Measurements from ENCODE around the gene CSTPP1. TPM values are rescaled to one million over a fixed set of nuclear protein-coding genes. Genes with fewer than 3 reads are reported as not detected.
"Not testable (repeated sequence)": the region's sequence is repeated elsewhere in the genome, so short reads cannot be mapped to it uniquely, and the experiment has no call there.

The CSTPP1 gene
- total RNA-seq, 2 experiments from 2014 or later: 16.7 to 20.4 TPM

DNA sequence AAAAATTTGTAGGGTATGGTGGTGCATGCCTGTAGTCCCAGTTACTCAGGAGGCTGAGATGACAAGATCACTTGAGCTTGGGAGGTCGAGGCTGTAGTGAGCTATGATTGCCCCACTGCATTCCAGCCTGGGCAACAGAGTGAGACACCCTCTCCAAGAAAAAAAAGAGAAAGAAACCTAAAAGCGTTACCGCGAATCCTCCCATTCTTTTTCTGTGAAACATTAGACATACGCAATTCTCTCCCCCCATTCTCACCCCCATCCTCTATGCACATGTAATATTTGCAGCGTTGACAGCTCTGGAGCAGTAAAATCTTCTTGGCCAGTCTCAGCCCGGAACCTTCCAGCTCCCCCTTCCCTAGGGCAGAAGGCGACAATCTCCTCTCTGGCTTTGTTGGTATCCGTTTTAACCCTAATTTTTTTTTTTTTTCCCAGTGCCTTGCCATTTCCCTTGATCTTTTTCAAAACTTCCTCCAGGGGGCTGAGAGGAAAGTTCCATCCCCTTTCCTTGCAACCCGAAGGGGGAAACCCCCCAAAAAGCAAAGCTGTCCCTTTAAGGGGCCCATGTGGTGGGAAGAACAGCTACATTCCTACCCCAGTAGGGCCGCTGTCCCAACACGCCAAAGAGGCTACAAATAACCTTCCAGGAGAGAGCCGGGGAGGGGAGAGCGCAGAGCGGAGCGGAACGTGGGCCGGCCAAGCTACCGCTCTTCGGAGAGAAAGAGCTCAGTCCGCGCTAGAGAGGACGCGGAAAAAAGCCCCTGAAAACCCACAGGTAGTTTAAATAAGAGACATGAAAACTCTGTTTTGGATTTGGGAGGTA lies 20.1 kb upstream of the CSTPP1 start:
- Mint-ChIP-seq H3K36me3 (ENCODE audit: low read depth) (peaks cover 4% of the 10 kb centered on the region), H3K27me3 (peaks cover 71% of the 10 kb centered on the region), H3K9me3 (no peaks in the 10 kb centered on the region), H3K4me3 (peak overlapping the region; percentile 25), H3K27ac (no peak overlapping the region), H3K4me1 (peaks cover 29% of the 10 kb centered on the region)
- CTCF ChIA-PET: interaction anchor here (0.7 to 1.5 kb wide), 4 partner anchors 15 to 238 kb away, joined by 3 to 7 read pairs (median 4); no protein-coding TSS in a partner anchor
- POLR2A ChIA-PET: interaction anchor here (0.7 to 1.2 kb wide), 3 partner anchors 12 to 298 kb away, joined by 3 read pairs; partner anchors contain the start of genes CSTPP1 and DDB2
- no peak for DNase-seq

DNA sequence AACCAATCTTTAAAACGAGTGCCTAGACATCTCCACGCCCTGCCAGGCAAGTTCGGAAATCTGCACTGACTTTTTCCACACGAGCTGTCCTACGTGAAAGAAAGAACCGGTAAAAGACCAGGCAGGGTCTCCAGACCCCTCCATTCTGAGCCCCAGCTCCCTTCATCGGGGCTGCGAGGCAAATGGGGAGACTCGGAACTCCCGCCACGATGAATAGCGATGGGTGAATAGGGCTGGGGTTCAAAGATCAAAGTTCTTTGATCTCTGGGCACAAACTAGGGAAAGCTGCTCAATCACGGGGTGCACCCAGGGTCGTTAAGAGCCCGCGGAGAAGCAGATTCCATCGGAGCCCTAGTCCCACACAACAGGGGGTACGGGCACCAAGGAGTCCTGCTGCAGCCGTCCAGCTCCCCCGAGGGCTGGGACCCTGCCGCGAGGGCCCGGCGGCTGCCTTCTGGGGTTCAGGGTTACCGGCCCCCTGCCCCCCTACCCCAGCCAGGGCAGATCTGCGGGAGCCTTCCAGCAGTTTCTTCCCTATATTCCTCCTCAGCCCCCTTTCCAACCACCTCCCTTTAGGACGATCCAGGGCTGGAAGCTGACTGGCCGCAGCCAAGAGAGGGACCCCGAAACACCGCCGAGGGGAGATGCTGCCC lies 19.3 kb upstream of the CSTPP1 start:
- Mint-ChIP-seq H3K4me1 (peaks cover 29% of the 10 kb centered on the region), H3K27me3 (peaks cover 68% of the 10 kb centered on the region), H3K4me3 (peak overlapping the region; percentile 56), H3K9me3 (no peaks in the 10 kb centered on the region), H3K36me3 (ENCODE audit: low read depth) (peaks cover 4% of the 10 kb centered on the region), H3K27ac (no peak overlapping the region)
- ChIA-PET POLR2A (interaction anchor here (0.5 to 1.2 kb wide), 3 partner anchors 13 to 298 kb away, joined by 3 read pairs; partner anchors contain the start of genes CSTPP1 and DDB2), CTCF (interaction anchor here (1.2 to 1.5 kb wide), 2 partner anchors 236 to 237 kb away, joined by 3 to 7 read pairs; no protein-coding TSS in a partner anchor)
- DNase-seq: no peak

DNA sequence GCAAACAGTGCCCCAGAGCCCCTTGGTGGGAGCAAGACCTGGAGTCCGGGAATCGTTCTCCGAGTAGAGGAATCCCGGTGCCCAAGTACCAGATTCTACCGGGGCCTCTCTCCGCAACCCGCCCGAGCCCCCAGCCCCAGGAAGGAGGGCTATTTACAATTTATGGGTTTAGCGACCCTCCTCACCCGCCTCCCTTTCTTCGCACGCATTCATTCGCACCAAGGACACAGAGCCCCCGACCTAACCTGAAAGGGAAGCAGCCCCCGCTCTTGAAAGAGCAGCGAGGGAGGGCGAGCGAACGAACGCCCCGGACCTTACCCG lies 18.8 kb upstream of the CSTPP1 start:
- peak overlapping the region; percentile 56 for H3K4me3 Mint-ChIP-seq
- no peak for DNase-seq
- POLR2A ChIA-PET: interaction anchor here (1.2 kb wide), 1 partner anchor 297 kb away, joined by 3 read pairs; the partner anchor contains the start of gene DDB2
- CTCF ChIA-PET: interaction anchor here (1.5 kb wide), 1 partner anchor 235 kb away, joined by 7 read pairs; no protein-coding TSS in a partner anchor
- no peaks in the 10 kb centered on the region for H3K9me3 Mint-ChIP-seq
- peaks cover 4% of the 10 kb centered on the region for H3K36me3 Mint-ChIP-seq (ENCODE audit: low read depth)
- H3K27me3 Mint-ChIP-seq: peaks cover 63% of the 10 kb centered on the region
- peaks cover 29% of the 10 kb centered on the region for H3K4me1 Mint-ChIP-seq
- H3K27ac Mint-ChIP-seq: no peak overlapping the region

DNA sequence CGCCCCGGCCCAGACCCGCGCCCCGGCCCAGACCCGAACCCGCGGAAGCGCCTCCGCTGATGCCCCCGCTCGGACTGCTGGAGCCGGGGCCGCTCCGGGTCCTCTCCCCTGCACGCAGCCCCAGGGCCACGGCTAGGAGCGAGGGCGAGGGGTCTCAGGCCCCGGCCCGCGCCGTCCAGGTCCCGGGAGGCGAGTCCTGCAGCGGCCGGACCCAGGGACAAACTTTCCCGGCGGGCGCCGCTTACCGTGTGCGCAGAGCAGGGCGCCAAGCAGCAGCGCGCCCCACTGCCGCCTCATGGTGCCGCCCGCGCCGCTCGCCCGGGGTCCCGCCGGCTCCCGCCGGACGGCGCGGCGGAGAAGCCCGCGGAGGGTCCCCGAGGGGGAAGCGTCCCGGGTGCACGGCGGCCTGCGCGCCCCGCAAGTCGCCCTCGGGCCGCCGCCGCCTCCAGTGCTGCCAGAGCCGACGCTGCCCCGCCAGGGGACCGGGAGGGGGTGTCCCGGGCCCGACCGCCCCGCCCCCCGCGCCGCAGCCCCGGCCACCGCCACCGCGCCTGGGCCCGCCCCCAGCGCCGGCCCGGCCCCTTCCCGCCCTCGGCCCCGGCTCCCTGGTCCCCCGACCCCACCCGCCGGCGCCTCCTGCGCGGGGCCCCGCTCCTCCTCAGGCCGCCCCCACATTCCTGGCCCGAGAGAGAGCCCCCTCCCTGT lies 18.3 kb upstream of the CSTPP1 start, which contains the start of gene LRP4:
LRP4 (minus strand) TSS at position 468 of the 705 bp plus-strand sequence; CDS start at position 297, 171 bp downstream.
- Mint-ChIP-seq H3K27ac (no peak within 1 kb of the TSS), H3K4me3 (peak within 1 kb of the TSS; percentile 56), H3K27me3 (peaks cover 58% of the 10 kb centered on the region), H3K36me3 (ENCODE audit: low read depth) (peaks cover 4% of the 10 kb centered on the region), H3K4me1 (peaks cover 29% of the 10 kb centered on the region), H3K9me3 (no peaks in the 10 kb centered on the region)
- ChIA-PET POLR2A (no interaction called here), CTCF (interaction anchor here (0.7 to 2.4 kb wide), 2 partner anchors 23 to 235 kb away, joined by 3 to 12 read pairs; no protein-coding TSS in a partner anchor)
- DNase-seq: peak; percentile 35

DNA sequence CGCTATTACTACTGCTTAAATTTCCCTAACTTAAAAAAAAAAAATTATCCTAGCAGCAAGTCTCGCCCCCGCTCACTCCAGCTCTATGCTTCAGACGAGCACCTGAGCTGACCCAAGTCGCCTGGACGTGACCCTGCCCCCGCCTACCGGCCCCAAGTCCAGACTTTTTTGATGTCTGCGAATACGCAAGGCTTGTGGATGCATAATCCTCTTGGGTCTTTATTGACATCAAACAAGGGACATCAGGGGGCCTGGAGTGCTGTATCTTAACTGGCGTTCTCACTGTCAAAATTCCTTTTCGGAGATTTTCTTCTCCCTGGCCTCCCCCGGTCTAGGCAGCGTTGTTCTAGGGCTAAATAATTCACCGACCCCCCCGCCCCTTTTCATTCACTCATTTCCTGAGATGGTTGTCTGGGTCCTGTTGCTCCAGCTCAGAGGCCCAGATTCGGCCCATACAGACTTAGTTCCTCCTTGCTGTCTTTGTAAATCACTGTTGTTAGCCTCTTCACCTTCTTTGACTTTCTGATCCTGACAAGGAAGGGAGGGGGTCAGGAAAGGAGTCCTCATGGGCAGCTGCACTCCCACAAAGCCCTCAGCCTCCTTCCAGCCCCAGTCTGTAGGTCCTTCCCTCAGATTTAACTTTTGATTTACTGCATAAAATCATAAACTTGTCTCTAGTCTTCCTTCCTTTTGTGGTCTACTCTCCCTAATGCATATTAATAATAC lies 17.6 kb upstream of the CSTPP1 start:
- Mint-ChIP-seq H3K4me3 (peak overlapping the region; percentile 39), H3K27me3 (peaks cover 51% of the 10 kb centered on the region), H3K36me3 (ENCODE audit: low read depth) (peaks cover 4% of the 10 kb centered on the region), H3K9me3 (no peaks in the 10 kb centered on the region), H3K27ac (no peak overlapping the region), H3K4me1 (peaks cover 29% of the 10 kb centered on the region)
- DNase-seq: no peak
- CTCF ChIA-PET: interaction anchor here (0.7 to 2.4 kb wide), 3 partner anchors 9 to 234 kb away, joined by 3 to 12 read pairs (median 4); no protein-coding TSS in a partner anchor
- POLR2A ChIA-PET: no interaction called here

DNA sequence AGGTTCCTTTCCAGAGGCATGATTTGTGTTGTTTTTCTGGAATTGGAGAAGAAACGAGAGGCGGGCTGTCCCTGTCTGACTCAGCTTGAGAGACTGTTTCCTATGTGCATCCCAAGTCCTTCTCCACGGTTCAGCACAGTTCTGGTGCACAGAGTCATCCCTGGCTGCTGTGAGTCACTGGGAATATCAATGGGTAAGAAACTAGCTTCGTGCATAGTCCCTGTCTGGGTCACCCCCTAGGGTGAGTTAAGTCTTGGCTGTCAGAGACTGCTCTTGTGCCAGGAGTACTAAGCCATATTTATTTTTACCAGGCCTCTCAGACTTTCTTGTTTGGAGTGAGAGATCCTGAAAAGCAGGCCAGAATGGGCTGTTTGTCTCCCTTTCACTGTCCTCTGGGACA lies 15.8 kb upstream of the CSTPP1 start:
- Mint-ChIP-seq H3K4me3 (no peak overlapping the region), H3K36me3 (ENCODE audit: low read depth) (peaks cover 4% of the 10 kb centered on the region), H3K27me3 (peaks cover 39% of the 10 kb centered on the region), H3K27ac (no peak overlapping the region), H3K9me3 (no peaks in the 10 kb centered on the region), H3K4me1 (peaks cover 29% of the 10 kb centered on the region)
- CTCF ChIA-PET: interaction anchor here (0.8 to 2.4 kb wide), 2 partner anchors 16 to 232 kb away, joined by 3 to 12 read pairs; partner anchors contain the start of gene CSTPP1
- POLR2A ChIA-PET: no interaction called here
- DNase-seq: no peak

DNA sequence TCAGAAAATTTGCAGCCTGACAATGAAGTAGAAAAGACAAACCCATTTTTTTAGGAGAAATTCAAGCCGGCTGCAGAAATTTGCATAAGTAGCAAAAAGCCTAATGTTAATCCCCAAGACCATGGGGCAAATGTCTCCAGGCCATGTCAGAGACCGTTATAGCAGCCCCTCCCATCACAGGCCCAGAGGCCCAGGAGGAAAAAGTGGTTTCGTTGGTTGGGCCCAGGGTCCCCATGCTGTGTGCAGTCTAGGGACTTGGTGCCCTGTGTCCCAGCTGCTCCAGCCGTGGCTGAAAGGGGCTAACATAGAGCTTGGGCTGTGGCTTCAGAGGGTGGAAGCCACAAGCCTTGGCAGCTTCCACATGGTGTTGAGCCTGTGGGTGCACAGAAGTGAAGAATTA lies 8.6 kb upstream of the CSTPP1 start:
- not testable (repeated sequence) for H3K27ac Mint-ChIP-seq; H3K4me3 Mint-ChIP-seq; DNase-seq; H3K4me1 Mint-ChIP-seq; H3K36me3 Mint-ChIP-seq (ENCODE audit: low read depth); H3K9me3 Mint-ChIP-seq
- peaks cover 12% of the 10 kb centered on the region for H3K27me3 Mint-ChIP-seq
- POLR2A ChIA-PET: interaction anchor here (0.8 kb wide), 1 partner anchor 12 kb away, joined by 3 read pairs; no protein-coding TSS in a partner anchor
- CTCF ChIA-PET: interaction anchor here (0.6 to 1.4 kb wide), 2 partner anchors 28 to 225 kb away, joined by 3 to 4 read pairs; no protein-coding TSS in a partner anchor

DNA sequence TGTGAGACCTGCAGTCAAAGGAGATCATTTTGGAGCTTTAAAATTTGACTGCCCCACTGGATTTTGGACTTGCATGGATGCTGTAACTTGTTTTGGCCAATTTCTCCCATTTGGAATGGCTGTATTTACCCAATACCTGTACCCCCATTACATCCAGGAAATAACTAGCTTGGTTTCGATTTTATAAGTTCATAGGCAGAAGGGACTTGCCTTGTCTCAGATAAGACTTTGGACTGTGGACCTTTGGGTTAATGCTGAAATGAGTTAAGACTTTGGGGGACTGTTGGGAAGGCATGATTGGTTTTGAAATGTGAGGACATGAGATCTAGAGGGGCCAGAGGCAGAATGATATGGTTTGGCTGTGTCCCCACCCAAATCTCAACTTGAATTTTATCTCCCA lies 7.9 kb upstream of the CSTPP1 start:
- peaks cover 14% of the 10 kb centered on the region for H3K27me3 Mint-ChIP-seq
- H3K9me3 Mint-ChIP-seq; H3K36me3 Mint-ChIP-seq (ENCODE audit: low read depth); H3K4me3 Mint-ChIP-seq; H3K4me1 Mint-ChIP-seq; H3K27ac Mint-ChIP-seq; DNase-seq: not testable (repeated sequence)
- CTCF ChIA-PET: interaction anchor here (0.6 to 1.4 kb wide), 2 partner anchors 28 to 224 kb away, joined by 3 to 4 read pairs; no protein-coding TSS in a partner anchor
- POLR2A ChIA-PET: interaction anchor here (0.5 to 0.8 kb wide), 2 partner anchors 13 to 16 kb away, joined by 3 read pairs; no protein-coding TSS in a partner anchor

DNA sequence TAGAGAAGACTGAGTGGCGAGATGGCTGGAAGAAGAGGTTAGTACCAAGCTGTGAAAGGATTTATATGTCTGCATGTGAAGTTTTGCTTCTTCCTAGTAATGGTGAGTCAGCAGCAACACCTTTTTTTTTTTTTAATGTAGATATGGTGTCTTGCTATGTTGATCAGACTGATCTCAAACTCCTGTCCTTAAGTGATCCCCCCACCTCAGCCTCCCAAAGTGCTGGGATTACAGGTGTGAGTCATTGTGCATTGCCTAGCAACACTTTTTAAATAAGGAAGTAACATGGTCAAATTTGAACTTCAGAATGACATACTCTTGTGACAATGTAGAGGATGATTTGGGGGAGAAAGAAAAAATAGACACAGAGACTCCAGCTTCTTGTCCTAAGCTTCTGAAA lies 6.5 kb upstream of the CSTPP1 start:
- no peak for DNase-seq
- Mint-ChIP-seq H3K4me3 (no peak overlapping the region), H3K9me3 (no peaks in the 10 kb centered on the region), H3K27me3 (peaks cover 13% of the 10 kb centered on the region), H3K36me3 (ENCODE audit: low read depth) (peaks cover 3% of the 10 kb centered on the region), H3K27ac (no peak overlapping the region), H3K4me1 (peaks cover 4% of the 10 kb centered on the region)
- POLR2A ChIA-PET: no interaction called here
- CTCF ChIA-PET: interaction anchor here (0.7 kb wide), 1 partner anchor 894 kb away, joined by 3 read pairs; no protein-coding TSS in a partner anchor

DNA sequence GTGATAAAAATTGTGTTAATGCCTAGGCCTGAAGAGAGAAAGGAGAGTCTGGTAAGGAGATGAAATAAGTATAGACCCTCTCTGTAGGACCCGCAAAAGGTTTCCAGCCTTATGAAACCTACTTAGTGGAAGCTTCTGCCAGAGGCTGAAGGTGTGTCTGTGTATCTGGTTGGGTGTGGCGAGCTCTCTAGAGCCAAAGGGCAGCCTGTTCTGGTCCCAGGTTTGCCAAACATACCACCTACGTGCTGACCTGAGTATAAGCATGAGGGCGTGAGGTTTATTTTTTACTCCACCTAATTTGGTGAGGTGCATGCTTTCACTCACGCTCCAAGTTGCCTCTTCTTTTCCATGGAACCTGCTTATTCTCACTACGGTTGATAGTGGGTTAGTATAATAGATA lies 5.6 kb downstream of the CSTPP1 start:
- ChIA-PET CTCF (interaction anchor here (0.8 kb wide), 1 partner anchor 211 kb away, joined by 3 read pairs; no protein-coding TSS in a partner anchor), POLR2A (no interaction called here)
- Mint-ChIP-seq H3K27me3 (no peaks in the 10 kb centered on the region), H3K27ac (no peak overlapping the region), H3K4me1 (peaks cover 5% of the 10 kb centered on the region), H3K9me3 (no peaks in the 10 kb centered on the region), H3K4me3 (no peak overlapping the region), H3K36me3 (ENCODE audit: low read depth) (no peaks in the 10 kb centered on the region)
- DNase-seq: no peak

DNA sequence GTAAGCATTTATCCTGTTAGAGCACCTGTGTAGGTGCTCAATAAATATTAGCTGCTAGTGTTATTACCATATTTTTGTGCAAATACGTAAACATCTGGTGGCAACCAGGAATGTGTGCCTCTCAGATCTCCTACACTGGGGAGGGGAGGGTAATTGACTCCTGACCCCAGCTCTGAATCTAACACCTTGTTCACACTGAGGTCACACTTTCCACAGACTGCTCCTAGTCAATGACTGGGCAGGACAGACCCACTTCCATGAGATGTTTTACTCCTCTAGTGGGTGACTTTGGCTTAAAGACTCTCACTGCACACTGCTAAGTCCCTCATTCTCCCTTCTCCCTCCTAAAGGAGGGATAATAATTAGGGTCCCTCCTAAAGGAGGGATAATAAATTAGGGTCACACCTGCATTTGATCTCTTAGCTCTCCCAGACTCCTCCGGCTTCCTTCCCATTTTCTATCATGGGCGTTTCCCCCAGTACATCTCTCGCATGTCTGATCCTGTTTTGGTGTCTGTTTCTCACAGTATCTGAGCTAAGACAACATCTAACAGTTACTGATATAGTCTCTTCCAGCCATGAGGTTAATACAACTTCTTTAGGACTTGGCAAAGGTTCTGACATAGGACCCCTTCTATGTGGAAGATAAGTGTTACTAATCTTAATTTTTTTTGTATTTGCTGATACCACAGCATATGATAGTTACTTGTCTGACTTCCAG lies 8.0 kb downstream of the CSTPP1 start:
- DNase-seq: no peak
- Mint-ChIP-seq H3K4me1 (peaks cover 7% of the 10 kb centered on the region), H3K4me3 (no peak overlapping the region), H3K27me3 (no peaks in the 10 kb centered on the region), H3K9me3 (no peaks in the 10 kb centered on the region), H3K36me3 (ENCODE audit: low read depth) (no peaks in the 10 kb centered on the region), H3K27ac (no peak overlapping the region)
- ChIA-PET POLR2A (no interaction called here), CTCF (no interaction called here)

Measured in activated CD4-positive, alpha-beta memory T cell treated with anti-CD3 and anti-CD28 coated beads, Interleukin-2, amount 10 ng/mL, durations not matched to agents 7 days and 5 days (primary cell).